Colonic mucosa (tissue), 4 donors: ENCODE measurements around the gene ZMIZ1. TPM values are rescaled to one million over a fixed set of nuclear protein-coding genes. Genes with fewer than 3 reads are reported as not detected.

ENCODE experiments used
- DNase-seq: peaks from one replicate; pipeline ENCODE4 v3.0.0-alpha.2; 2020
- H3K27ac ChIP-seq: fragments of 200-600 bp; one replicate; pipeline ENCODE4 v1.8.0; 2021
- H3K27me3 ChIP-seq: fragments of 200-600 bp; one replicate; pipeline ENCODE4 v1.8.0; 2021
- H3K36me3 ChIP-seq: fragments of 200-600 bp; one replicate; pipeline ENCODE4 v1.8.0; 2021
- H3K4me1 ChIP-seq: fragments of 200-600 bp; one replicate; pipeline ENCODE4 v1.8.0; 2021; ENCODE audit warnings: mild to moderate bottlenecking
- H3K4me3 ChIP-seq: fragments of 200-600 bp; one replicate; pipeline ENCODE4 v1.8.0; 2021
- H3K9ac ChIP-seq, 2 donors: one replicate each; pipeline ENCODE4 v1.7.0; 2013; ENCODE audit warnings: control low read depth in 2 of 2, low read depth in 2 of 2, low read length in 2 of 2
- H3K9me3 ChIP-seq: fragments of 200-600 bp; one replicate; pipeline ENCODE4 v1.8.0; 2021
- CTCF ChIP-seq: fragments of 200-600 bp; IDR thresholded peaks from one replicate; pipeline ENCODE4 v1.8.0; 2022; ENCODE audit warnings: antibody characterized with exemption, mild to moderate bottlenecking
- intact Hi-C: fragments of 100-400 bp; cut with DNase I; formaldehyde crosslinking; loops from one replicate; pipeline ENCODE4 v1.14.1; 2022
- total RNA-seq, 2 donors: library from RNA; stranded (reverse); fragmentation: NEBNext Ultra II Directional in 1 of 2; extraction: Animal tissue kit (Norgen Biotek cat#: 25700) in 1 of 2; gene quantifications; one replicate each; pipeline ENCODE4 v1.2.1, GENCODE V29; 2021
- donor health status: healthy.
- donor health status: DM: no; HTN: no; CAD: no.
- donor health status: DM: no; HTN: no; CAD: no.

ZMIZ1 gene
- total RNA-seq, 2 donors from 2014 or later: 51.0 to 54.0 TPM

DNA sequence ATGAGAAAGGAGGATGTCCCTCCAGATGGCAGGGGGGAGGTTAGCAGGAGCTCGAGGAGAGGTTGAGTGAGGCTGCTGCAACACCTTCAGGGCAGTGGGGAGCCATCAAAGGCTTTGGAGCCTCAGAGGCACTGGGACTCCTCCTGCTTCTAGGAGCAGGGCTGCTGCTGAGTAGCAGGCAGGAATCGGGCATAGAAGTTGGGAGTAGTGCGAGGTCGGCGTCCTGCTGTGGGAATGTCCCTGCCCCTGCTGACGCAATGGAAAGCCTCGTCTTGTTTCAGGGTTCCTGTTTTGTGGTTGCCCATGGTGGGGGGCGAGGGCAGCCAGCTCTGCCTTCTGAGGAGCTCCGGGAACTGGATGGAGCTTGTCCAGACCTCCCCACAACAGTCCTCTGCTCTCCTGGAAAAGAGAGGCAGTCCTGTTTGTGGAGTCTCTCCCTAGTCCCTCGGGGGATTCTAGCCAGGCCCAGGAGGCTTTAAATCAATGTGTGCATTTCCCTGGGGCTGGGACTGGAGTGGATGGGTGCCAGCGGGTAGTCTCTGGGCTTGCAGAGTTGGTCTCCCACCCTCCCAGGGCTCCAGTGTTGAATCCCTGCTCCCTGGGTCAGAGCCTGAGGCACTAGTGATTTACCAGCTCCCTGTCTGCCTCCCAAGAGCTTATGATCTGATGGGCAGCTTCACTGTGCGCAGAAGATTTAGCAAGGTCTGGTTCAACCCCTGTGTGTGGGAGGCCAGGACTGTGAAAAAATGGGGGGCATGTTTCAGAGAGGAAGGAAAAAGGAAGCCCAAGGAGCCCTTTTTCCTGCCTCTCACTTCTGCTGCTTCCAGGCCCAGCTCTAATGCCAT is 179.8 kb downstream of the ZMIZ1 start:
- intact Hi-C loops: no loop called here
- peak overlapping the region; percentile 67 for H3K27ac ChIP-seq
- H3K9ac ChIP-seq: peak overlapping the region; percentile 1 to 16
- no peak overlapping the region for H3K4me3 ChIP-seq
- H3K27me3 ChIP-seq: no peaks in the 10 kb centered on the region
- DNase-seq: peak; percentile 54
- H3K36me3 ChIP-seq: no peaks in the 10 kb centered on the region
- no peak for TF ChIP-seq CTCF
- H3K4me1 ChIP-seq: peaks cover 6% of the 10 kb centered on the region
- H3K9me3 ChIP-seq: no peaks in the 10 kb centered on the region

GRCh38 chr10:79249186-79250121 is 180.7 kb downstream of the ZMIZ1 start:
- H3K9me3 ChIP-seq: no peaks in the 10 kb centered on the region
- no peak for TF ChIP-seq CTCF
- H3K36me3 ChIP-seq: no peaks in the 10 kb centered on the region
- no peak overlapping the region for H3K9ac ChIP-seq
- intact Hi-C loops: no loop called here
- no peaks in the 10 kb centered on the region for H3K27me3 ChIP-seq
- H3K4me3 ChIP-seq: no peak overlapping the region
- H3K4me1 ChIP-seq: peaks cover 6% of the 10 kb centered on the region
- peak overlapping the region; percentile 67 for H3K27ac ChIP-seq
- DNase-seq: no peak

DNA sequence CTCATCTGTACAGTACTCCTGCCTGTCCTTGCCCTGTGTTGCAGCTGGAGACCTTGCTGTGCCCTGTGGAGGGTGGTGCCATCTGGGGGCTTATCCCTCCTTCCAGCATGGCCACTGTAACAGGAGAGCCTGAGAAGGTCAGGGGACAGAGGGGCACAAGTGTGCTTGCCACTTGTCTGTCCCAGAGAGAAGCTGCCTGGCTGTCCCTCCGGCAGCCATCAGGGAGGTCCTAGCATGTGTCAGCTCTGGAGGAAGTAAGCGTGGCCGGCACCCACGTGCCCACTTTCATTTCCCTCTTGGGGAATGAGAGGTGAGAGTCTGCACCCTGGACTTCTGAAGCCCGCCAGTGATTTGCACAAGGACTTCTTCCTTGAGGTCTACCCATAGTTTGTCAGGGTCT is 181.5 kb downstream of the ZMIZ1 start:
- TF ChIP-seq CTCF: no peak
- Histone ChIP-seq H3K27ac (peak overlapping the region; percentile 67), H3K4me1 (peaks cover 6% of the 10 kb centered on the region), H3K36me3 (no peaks in the 10 kb centered on the region), H3K9ac (peak overlapping the region in 1 of 2 donors; percentile 1), H3K9me3 (no peaks in the 10 kb centered on the region), H3K4me3 (no peak overlapping the region), H3K27me3 (no peaks in the 10 kb centered on the region)
- intact Hi-C loops: no loop called here
- peak; percentile 48 for DNase-seq

GRCh38 chr10:79252450-79252849 is 183.7 kb downstream of the ZMIZ1 start:
- TF ChIP-seq CTCF: no peak
- Histone ChIP-seq H3K36me3 (no peaks in the 10 kb centered on the region), H3K4me3 (no peak overlapping the region), H3K27me3 (no peaks in the 10 kb centered on the region), H3K9me3 (no peaks in the 10 kb centered on the region), H3K9ac (no peak overlapping the region), H3K4me1 (no peaks in the 10 kb centered on the region), H3K27ac (no peak overlapping the region)
- intact Hi-C loops: no loop called here
- DNase-seq: no peak

GRCh38 chr10:79252971-79253370 is 184.2 kb downstream of the ZMIZ1 start:
- intact Hi-C loops: no loop called here
- Histone ChIP-seq H3K4me3 (no peak overlapping the region), H3K9ac (no peak overlapping the region), H3K27ac (no peak overlapping the region), H3K9me3 (no peaks in the 10 kb centered on the region), H3K4me1 (no peaks in the 10 kb centered on the region), H3K36me3 (no peaks in the 10 kb centered on the region), H3K27me3 (no peaks in the 10 kb centered on the region)
- no peak for DNase-seq
- no peak for TF ChIP-seq CTCF
